HL-60 (cell line): ENCODE results near the gene STON1.

Source experiments
- CTCF ChIP-seq: IDR thresholded peaks from one replicate; pipeline ENCODE4 v1.5.1; 2011; ENCODE audit warnings: low read length, control low read depth, inconsistent platforms; ENCODE audit not compliant: insufficient read depth
- GABPA ChIP-seq: IDR thresholded peaks from 2 replicates; pipeline ENCODE4 v1.6.1; 2012; ENCODE audit warnings: low read depth
- POLR2AphosphoS5 ChIP-seq: IDR thresholded peaks from 2 replicates; pipeline ENCODE4 v1.6.1; 2012; ENCODE audit warnings: low read depth
- REST ChIP-seq: IDR thresholded peaks from 2 replicates; pipeline ENCODE4 v1.6.1; 2012; ENCODE audit warnings: low read depth; ENCODE audit not compliant: insufficient replicate concordance

GRCh38 chr2:48529676-48530032 is 300 bp upstream of the STON1 start:
- TF ChIP-seq CTCF (no peak), REST (no peak), POLR2AphosphoS5 (no peak), GABPA (no peak)
